AG04449 (cell line): ENCODE measurements around the gene NEK10.

Source experiments
- CTCF ChIA-PET: fragments of 350-600 bp; formaldehyde crosslinking; extraction: SDS; loops from one replicate; lab custom pipeline; 2021; ENCODE audit warnings: antibody characterized with exemption; lab: Yijun Ruan, JAX
- POLR2A ChIA-PET: fragments of 400-600, 350-600 bp; formaldehyde crosslinking; extraction: SDS; loops from one replicate; lab custom pipeline; 2020; ENCODE audit warnings: antibody characterized with exemption, inconsistent platforms; lab: Yijun Ruan, JAX
- DNase-seq: peaks from one replicate; pipeline ENCODE4 v3.0.0-alpha.2; 2010; ENCODE audit warnings: low read depth, low spot score
- H3K4me3 ChIP-seq: 2 replicates; pipeline ENCODE4 v1.5.1; 2011; ENCODE audit warnings: low read depth, mild to moderate bottlenecking, control low read depth, low read length
- CTCF ChIP-seq: IDR thresholded peaks from one replicate; pipeline ENCODE4 v1.5.1; 2011; ENCODE audit warnings: mild to moderate bottlenecking, moderate library complexity, low read length, control low read depth, inconsistent platforms; ENCODE audit not compliant: insufficient read depth; ENCODE audit errors: missing control alignments

The NEK10 gene

DNA sequence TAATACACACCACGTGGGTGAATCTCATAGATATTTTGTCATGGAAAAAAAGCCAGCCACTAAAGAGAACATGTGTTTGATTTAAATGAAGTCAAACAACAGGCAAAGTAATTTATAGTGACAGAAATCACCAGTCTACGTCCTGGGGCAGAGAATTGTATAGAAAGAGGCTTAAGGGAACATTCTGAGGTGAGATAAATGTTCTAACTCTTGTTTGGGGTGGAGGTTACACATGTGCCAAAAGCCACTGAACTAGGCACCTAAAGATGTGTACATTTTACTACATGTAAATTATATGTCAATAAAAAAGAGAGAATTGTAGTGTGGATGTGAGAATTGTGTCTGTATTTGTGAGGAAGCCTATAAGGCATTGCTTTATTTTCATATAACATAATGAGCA lies 184.9 kb downstream of the NEK10 start:
- no peak for DNase-seq
- no peak for TF ChIP-seq CTCF
- CTCF ChIA-PET = no interaction called here
- no peak overlapping the region for H3K4me3 ChIP-seq
- POLR2A ChIA-PET = no interaction called here

DNA sequence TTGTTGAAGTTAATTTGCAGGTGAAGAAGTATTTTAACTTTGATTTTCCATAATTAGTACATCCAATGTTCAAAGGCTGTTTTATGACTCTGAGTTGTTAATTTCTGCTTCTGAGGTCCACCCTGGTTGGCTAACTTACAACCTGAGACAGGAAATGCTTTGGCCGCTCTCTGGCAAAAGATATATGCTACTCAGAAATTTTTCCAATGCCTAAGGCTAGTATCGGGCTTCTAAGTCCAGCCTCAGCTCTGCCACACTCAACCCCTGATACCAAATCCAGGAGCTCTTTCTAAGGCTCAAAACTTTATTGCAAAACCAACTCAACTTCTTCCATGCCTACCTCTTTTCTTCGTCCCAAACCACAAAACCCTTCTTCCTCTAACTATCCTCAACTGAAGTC lies 192.9 kb downstream of the NEK10 start:
- POLR2A ChIA-PET = no interaction called here
- no peak for TF ChIP-seq CTCF
- no peak overlapping the region for H3K4me3 ChIP-seq
- no peak for DNase-seq
- CTCF ChIA-PET = interaction anchor here (2.2 to 2.3 kb wide), 2 partner anchors 10 to 41 kb away, joined by 9 to 10 read pairs; no protein-coding TSS in a partner anchor

- POLR2A ChIA-PET = no interaction called here
- TF ChIP-seq CTCF = no peak
- H3K4me3 ChIP-seq = no peak overlapping the region
- DNase-seq = no peak
- CTCF ChIA-PET = interaction anchor here (2.3 kb wide), 1 partner anchor 40 kb away, joined by 10 read pairs; no protein-coding TSS in a partner anchor
Measured at GRCh38 chr3:27174530-27174929, 194.7 kb downstream of the NEK10 start.

DNA sequence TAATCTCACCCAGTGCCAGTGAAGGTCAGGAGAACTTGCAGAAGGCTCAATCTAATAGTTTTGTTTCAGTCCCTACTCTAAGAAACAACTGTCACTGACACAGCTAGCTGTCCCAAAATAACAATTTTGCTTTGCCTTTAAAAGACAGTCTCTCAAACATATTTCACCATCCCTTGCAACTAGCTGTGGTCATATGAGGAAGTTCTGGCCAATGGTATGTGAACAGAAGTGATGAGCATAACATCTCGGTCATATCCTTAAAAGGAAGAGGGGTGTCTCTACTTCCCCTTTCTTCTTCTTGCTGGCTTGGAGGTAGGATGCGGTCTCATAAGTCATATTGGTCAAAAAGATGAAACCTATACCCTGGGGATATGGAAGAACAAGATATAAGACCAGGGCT lies 198.1 kb downstream of the NEK10 start:
- H3K4me3 ChIP-seq = no peak overlapping the region
- ChIA-PET POLR2A (no interaction called here), CTCF (interaction anchor here (1.0 kb wide), 1 partner anchor 37 kb away, joined by 4 read pairs; no protein-coding TSS in a partner anchor)
- no peak for DNase-seq
- no peak for TF ChIP-seq CTCF

GRCh38 chr3:27166888-27167287 lies 202.3 kb downstream of the NEK10 start:
- DNase-seq = peak; percentile 97
- ChIA-PET POLR2A (no interaction called here), CTCF (interaction anchor here (0.9 kb wide), 1 partner anchor 32 kb away, joined by 4 read pairs; no protein-coding TSS in a partner anchor)
- H3K4me3 ChIP-seq = no peak overlapping the region
- TF ChIP-seq CTCF = no peak

GRCh38 chr3:27165321-27165721 lies 203.9 kb downstream of the NEK10 start:
- CTCF ChIA-PET = interaction anchor here (1.0 to 1.8 kb wide), 5 partner anchors 21 to 546 kb away, joined by 3 to 6 read pairs (median 4); no protein-coding TSS in a partner anchor
- TF ChIP-seq CTCF = no peak
- peak; percentile 85 for DNase-seq
- H3K4me3 ChIP-seq = no peak overlapping the region
- POLR2A ChIA-PET = no interaction called here
